ENCODE data around the gene ELOA. TPM values are rescaled to one million over a fixed set of nuclear protein-coding genes. Genes with fewer than 3 reads are reported as not detected.

The ELOA gene
- total and polyA plus RNA-seq, 9 of the 15 experiments (the other 6 are each of a cell fraction or from before 2014, with no cell fraction given): 31.9 to 98.6 (median 61.3) TPM

DNA sequence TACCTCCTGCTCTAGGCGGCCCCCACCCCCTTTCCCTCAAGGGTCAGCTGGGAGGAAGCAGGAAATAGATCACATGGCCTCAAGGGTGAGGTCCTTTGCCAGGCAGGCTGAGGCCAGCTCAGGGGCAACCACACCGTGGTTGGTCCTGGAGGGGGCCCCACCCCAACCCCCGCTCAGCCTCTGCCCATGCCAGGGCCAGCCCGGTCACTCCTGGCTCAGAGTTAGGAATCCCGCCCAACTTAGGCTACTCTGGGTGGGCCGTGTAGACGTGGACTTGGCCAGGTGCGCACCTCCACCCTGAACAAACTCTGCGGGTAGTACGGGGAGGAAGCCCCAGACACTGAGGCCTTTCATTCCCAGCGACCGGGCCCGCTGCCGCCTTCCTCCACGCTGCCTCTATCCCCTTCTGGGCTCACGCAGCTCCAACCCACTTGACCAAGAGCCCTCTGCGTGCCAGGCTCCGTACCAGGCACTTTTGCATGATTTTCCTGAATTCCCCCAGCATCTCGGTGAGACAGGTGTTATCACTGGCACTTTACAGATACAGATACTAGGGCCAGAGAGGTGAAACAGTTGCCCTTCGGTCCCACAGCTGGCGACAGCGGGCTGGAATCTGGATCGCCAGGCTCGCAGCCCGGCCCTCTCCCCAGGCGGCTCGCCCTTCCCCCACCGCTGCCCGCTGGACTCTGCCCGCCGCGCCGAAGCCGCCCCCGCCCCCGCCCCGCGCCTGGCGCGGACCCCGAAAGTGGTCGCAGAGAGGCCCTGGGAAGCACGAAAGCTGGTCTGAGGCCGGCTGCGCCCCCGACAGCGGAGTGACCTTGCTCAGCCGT lies 56.5 kb downstream of the ELOA start (continued):
- TF ChIP-seq, protein P1, sequence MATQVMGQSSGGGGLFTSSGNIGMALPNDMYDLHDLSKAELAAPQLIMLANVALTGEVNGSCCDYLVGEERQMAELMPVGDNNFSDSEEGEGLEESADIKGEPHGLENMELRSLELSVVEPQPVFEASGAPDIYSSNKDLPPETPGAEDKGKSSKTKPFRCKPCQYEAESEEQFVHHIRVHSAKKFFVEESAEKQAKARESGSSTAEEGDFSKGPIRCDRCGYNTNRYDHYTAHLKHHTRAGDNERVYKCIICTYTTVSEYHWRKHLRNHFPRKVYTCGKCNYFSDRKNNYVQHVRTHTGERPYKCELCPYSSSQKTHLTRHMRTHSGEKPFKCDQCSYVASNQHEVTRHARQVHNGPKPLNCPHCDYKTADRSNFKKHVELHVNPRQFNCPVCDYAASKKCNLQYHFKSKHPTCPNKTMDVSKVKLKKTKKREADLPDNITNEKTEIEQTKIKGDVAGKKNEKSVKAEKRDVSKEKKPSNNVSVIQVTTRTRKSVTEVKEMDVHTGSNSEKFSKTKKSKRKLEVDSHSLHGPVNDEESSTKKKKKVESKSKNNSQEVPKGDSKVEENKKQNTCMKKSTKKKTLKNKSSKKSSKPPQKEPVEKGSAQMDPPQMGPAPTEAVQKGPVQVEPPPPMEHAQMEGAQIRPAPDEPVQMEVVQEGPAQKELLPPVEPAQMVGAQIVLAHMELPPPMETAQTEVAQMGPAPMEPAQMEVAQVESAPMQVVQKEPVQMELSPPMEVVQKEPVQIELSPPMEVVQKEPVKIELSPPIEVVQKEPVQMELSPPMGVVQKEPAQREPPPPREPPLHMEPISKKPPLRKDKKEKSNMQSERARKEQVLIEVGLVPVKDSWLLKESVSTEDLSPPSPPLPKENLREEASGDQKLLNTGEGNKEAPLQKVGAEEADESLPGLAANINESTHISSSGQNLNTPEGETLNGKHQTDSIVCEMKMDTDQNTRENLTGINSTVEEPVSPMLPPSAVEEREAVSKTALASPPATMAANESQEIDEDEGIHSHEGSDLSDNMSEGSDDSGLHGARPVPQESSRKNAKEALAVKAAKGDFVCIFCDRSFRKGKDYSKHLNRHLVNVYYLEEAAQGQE (IDR thresholded peaks at IDR 0.05; ENCODE audit: borderline replicate concordance): peak; percentile 44
- TF ChIP-seq, protein P1 (CRISPR knock-in tag; IDR thresholded peaks at IDR 0.05; ENCODE audit: low read depth): peak; percentile 81
- TF ChIP-seq MYNN (IDR thresholded peaks at IDR 0.05): peak; percentile 81; the same call in 1 of the 2 replicates
- TF ChIP-seq MYNN (CRISPR knock-in tag; IDR thresholded peaks at IDR 0.05): no peak
- TF ChIP-seq SREBF1 (IDR thresholded peaks at IDR 0.05; ENCODE audit: borderline replicate concordance, low read depth, low read length): no peak
- TF ChIP-seq L3MBTL2 (IDR thresholded peaks at IDR 0.05): peak; percentile 71
- TF ChIP-seq CHD1 (IDR thresholded peaks at IDR 0.05; ENCODE audit: low read length): peak; percentile 86
- 0 out of 2 replicates have a peak, but pooled peaks have one; percentile 12 for TF ChIP-seq TAF7 (tag; IDR thresholded peaks at IDR 0.05)
- no peak for TF ChIP-seq MTA2 (IDR thresholded peaks at IDR 0.05; ENCODE audit: low read depth)
- TF ChIP-seq OTX1 (CRISPR knock-in tag; IDR thresholded peaks at IDR 0.05): no peak
- no peak for TF ChIP-seq TEAD2 (tag; IDR thresholded peaks at IDR 0.05)
- peak in 1 of 2 experiments; percentile 43; a peak in 1 of 4 replicates for TF ChIP-seq FOXK2 (conservative IDR thresholded peaks at IDR 0.05 in 1 of 2, IDR thresholded peaks at IDR 0.05 in 1 of 2; ENCODE audit: low read depth in 2 of 2)
- 0 out of 2 replicates have a peak, but pooled peaks have one; percentile 20 for TF ChIP-seq GMEB1 (CRISPR knock-in tag; IDR thresholded peaks at IDR 0.05)
- TF ChIP-seq ZNF217 (CRISPR knock-in tag; IDR thresholded peaks at IDR 0.05): no peak
- TF ChIP-seq ZNF583 (CRISPR knock-in tag; IDR thresholded peaks at IDR 0.05): 0 out of 2 replicates have a peak, but pooled peaks have one; percentile 23
- TF ChIP-seq ZNF589 (CRISPR knock-in tag; IDR thresholded peaks at IDR 0.05; ENCODE audit: low read depth): peak; percentile 71; the same call in 1 of the 2 replicates
- no peak for TF ChIP-seq ARHGAP35 (IDR thresholded peaks at IDR 0.05; ENCODE audit: partially characterized antibody)
- no peak for TF ChIP-seq KLF16 (IDR thresholded peaks at IDR 0.05)

All from K562 (cell line).